GF-D8 (cell line): ENCODE measurements around the gene MYOZ3.

ENCODE experiments used
- DNase-seq: peaks from one replicate; lab custom pipeline; 2025; lab: John Stamatoyannopoulos, UW

The MYOZ3 gene

GRCh38 chr5:150659360-150660107 is 1.5 kb upstream of the MYOZ3 start:
- DNase-seq, result no peak

DNA sequence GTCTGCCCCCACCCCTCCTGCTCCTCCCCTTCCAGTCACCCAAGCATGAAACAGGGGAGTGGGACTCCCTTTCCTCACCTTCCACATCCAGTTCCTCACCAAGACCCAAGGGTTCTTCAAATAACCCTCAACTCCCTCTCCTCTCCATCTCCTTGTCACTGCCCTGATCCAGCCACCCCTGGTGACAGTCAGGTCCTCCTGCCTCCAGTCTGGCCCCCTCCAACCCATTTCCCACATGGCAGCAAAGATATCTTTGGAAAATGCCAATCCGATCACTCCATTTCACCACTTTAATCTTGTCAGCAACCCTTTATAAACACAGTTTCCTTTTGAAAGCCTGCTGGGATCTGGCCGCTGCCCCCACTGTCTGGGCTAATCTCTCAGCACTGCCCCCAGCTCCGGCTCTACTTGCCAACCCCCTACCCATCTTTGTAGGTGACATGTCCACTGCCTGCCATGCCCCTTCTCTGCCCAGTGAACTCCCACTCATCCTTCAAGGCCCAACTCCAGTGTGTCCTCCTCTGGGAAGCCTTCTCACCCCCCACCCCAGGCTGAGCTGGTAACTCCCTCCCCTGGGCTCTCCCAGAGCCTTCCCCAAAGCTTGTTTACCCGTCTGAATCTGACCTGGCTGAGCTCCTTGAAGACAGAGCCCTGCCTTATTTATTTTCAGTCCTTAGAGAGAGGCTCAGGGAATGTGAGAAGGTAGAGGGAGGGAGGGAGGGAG is 781 bp upstream of the MYOZ3 start:
- no peak for DNase-seq

DNA sequence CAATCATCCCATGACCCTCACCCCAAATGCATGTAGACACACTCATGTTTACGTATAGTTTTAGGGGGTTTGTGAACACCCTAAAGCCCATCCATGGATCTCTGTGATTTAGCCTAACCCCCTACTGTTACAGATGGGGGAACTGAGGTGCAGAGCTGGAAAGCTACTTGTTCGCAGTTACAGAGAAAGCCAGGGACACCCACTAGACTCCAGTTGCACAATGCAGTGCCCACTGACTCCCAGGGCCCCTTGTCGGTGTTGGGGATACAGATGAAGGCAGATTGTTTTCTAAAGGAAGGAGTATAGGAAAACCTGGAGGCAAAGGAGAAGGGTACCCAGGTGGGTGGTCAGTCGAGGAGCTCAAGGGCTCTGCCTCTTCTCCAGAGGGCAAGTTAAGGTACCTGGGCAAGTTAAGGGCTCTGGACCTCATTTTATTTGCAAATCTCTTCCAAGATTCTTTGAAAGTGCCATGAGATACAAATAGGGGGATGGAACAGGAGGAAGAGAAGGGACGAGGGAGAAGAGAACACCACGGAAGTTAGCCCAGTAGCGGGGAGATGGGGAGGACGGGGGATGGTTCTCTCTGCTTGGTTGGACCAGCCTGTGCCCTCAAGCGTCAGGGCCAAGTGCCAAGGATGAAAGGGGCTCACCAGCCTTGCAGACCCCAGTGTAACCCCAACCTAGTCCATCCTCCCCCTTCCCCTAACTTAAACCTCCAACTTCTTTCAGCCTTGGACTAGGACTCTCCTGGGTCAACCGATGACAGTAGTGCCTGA is 958 bp downstream of the MYOZ3 start:
- no peak for DNase-seq

DNA sequence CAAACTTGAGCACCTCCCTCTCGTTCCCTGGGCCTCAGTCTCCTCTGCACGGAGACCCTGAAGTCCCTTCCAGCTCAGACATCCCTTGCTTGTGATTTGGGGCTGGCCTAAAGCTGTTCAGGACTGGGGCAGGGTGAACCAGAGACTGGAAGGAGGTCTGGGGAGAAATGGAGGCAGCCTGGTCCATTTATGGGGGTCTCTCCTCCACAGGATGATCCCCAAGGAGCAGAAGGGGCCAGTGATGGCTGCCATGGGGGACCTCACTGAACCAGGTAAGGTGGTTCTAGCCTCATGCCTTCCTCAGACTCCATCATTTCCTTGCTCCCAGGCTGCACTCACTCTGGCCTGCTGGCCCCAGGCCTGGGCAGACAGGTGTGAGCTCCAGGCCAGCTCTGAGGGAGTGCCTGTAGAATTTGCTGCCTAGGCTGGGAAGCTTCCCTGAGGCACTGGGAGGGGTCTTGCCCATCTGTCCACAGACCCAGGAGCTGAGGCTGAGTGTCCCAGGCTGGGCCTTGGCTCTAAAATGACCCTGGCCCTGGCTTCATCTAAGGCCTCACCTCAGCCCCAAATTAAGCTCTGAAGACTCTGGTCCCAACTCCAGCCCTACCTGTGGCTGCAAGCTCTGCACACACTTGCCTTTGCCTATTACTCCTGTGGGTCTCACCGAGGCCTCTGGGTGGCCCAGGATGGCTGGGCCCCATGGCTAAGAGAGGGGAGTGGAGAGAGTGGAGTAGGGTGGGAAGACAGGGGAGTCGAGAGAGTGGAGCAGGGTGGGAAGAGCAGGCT is 1.9 kb downstream of the MYOZ3 start:
- DNase-seq, result no peak

DNA sequence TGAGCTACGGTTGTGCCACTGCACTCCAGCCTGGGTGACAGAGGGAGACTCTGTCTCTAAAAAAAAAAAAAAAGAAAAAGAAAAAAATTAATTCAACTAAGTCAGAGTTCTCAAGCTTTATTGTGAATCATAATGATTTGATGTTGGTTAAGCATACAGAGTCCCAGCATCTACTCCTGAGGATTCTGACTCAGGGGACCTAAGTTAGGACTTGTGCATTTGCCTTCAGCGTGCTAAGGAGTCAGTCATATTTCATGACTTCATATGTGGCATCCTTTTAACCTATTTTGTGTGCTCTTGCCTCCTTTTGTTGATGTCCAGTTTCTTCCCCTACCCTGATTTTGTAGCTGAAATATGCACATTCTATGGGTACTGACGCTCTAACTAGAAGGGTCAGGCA is 2.9 kb downstream of the MYOZ3 start:
- DNase-seq, result no peak

GRCh38 chr5:150665044-150665443 is 4.0 kb downstream of the MYOZ3 start:
- no peak for DNase-seq

DNA sequence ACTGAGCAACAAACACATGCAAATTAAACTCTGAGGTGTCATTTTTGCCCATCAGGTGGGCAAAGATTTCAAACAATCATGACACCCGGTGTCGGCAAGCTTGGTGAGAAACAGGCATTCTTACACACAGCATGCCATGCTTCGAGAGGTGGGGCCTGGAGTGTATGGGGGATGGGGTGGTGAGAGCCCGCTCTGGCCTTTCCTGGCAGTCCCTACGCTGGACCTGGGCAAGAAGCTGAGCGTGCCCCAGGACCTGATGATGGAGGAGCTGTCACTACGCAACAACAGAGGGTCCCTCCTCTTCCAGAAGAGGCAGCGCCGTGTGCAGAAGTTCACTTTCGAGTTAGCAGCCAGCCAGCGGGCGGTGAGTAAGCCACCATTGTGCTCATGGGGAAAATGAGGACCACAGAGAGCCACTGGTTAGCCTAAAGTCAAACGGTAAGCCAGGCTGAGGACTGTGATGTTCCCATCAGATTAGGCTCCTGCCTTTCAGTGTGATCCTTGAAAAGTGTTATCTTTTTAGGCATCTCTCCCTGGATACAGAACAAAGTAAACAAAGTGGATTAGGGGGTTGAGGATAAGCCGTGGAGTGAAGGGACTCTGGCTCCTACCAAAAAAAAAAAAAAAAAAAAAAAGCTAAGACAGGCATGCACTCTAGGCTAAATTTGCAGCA is 9.4 kb downstream of the MYOZ3 start:
- DNase-seq, result no peak

- no peak for DNase-seq
Measured at GRCh38 chr5:150670948-150671310, 9.9 kb downstream of the MYOZ3 start.

GRCh38 chr5:150671509-150672236 is 10.6 kb downstream of the MYOZ3 start:
- no peak for DNase-seq

- DNase-seq, result peak; percentile 48
Measured at GRCh38 chr5:150672237-150672883, 11.3 kb downstream of the MYOZ3 start.

GRCh38 chr5:150672884-150673275 is 11.8 kb downstream of the MYOZ3 start:
- DNase-seq, result no peak

DNA sequence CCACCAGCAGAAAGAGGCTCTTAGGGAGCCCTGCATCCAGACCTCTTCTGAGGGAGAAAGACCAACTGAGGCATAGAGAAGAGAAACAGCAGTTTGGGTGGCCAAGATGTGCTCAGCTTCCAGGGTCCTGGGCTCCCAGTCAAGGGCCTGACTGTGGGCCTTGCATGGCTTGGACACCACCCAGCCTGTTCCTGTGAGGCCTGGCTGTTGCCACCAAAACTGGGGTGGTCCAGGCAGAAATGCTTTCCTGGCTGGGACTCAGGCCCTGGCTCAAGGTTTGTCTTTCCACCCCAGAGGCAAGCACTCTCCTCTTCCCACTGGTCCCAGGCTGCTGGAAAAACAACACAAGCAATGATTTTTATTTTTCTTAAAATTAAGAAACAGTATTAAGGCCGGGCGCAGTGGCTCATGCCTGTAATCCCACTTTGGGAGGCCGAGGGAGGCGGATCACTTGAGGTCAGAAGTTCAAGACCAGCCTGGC is 13.3 kb downstream of the MYOZ3 start:
- DNase-seq, result no peak

- DNase-seq, result no peak
Measured at GRCh38 chr5:150675069-150675468, 14.0 kb downstream of the MYOZ3 start.

GRCh38 chr5:150676578-150676977 is 15.5 kb downstream of the MYOZ3 start:
- no peak for DNase-seq

DNA sequence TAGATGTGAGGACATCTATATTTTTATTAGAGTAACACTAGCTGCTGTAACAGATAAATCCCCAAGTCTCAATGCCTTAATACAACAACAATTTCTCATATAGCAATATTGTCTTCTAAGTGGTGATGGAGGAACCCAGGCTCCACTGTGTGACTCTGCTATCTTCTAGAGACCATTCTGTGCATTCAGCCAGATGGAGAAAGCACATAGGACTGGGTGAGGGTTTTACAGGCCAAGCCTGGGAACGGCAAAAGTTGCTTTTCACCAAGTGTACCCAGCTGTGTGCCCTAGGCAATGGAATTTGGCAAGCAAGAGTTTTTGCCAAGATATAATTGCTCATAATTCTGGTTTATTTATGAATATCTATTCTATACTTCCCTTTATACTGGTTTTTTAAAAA is 28.1 kb downstream of the MYOZ3 start:
- DNase-seq, result no peak

GRCh38 chr5:150690760-150691159 is 29.7 kb downstream of the MYOZ3 start:
- no peak for DNase-seq

GRCh38 chr5:150692276-150692675 is 31.2 kb downstream of the MYOZ3 start:
- DNase-seq, result no peak

DNA sequence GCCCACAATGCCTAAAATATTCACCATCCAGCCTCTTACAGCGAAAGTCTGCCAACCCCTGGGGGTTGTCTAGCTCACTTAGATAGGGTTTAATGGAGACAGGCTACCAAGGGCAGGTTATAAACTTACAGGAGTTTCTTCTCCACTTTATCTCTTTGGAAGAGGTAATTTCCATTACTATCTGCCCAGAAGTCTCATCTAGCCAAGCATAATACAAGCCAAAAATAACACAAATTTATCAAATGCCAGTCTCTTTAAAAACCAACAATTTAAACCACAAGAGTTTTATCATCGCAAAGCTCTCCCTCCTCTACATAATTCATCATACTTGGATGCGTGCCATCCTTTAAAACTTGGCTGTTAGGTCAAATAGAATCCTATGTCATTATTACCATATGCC is 33.6 kb downstream of the MYOZ3 start:
- no peak for DNase-seq

GRCh38 chr5:150700246-150700593 is 39.2 kb downstream of the MYOZ3 start:
- no peak for DNase-seq
